SK-N-SH (cell line): ENCODE measurements around the gene WWC1. TPM values are rescaled to one million over a fixed set of nuclear protein-coding genes. Genes with fewer than 3 reads are reported as not detected.
A peak's percentile ranks its signal among the peaks of the same experiment; 100 is the strongest.

Experiments
- CTCF ChIA-PET: fragments of 300-600, 350-600 bp; formaldehyde crosslinking; extraction: SDS; loops from one replicate; lab custom pipeline; 2021; lab: Yijun Ruan, JAX
- POLR2A ChIA-PET: fragments of 350-600 bp; sonication (Branson Sonifier 250); formaldehyde crosslinking; extraction: SDS; loops from one replicate; lab custom pipeline; 2020; ENCODE audit warnings: antibody characterized with exemption, inconsistent platforms; lab: Yijun Ruan, JAX
- DNase-seq: peaks from one replicate; pipeline ENCODE4 v3.0.0; 2012
- H2AFZ ChIP-seq: fragments of 200-600 bp; sonication (generic); 2 replicates; pipeline ENCODE4 v1.8.1; 2016; ENCODE audit warnings: antibody characterized with exemption, mild to moderate bottlenecking, low read depth
- H3F3A ChIP-seq: fragments of 200-600 bp; sonication (generic); replicated peaks from 2 replicates; pipeline ENCODE3; 2016; ENCODE audit warnings: antibody characterized with exemption, mild to moderate bottlenecking; ENCODE audit not compliant: insufficient read depth
- H3K27ac ChIP-seq, 2 experiments: fragments of 200-500 bp in 1 of 2; fragments of 200-600 bp in 1 of 2; sonication (Bioruptor generic) in 1 of 2; sonication (generic), shearing (Covaris generic) in 1 of 2; 2 replicates each; pipeline versions ENCODE4 v1.5.1 to v1.6.1; 2014 to 2016; ENCODE audit warnings: low read depth in 2 of 2, inconsistent platforms in 1 of 2, low read length in 1 of 2, mild to moderate bottlenecking in 1 of 2, mixed read lengths in 1 of 2
- H3K27me3 ChIP-seq: fragments of 200-600 bp; sonication (generic), shearing (Covaris generic); 2 replicates; pipeline ENCODE4 v1.6.1; 2016; ENCODE audit warnings: mixed run types; ENCODE audit not compliant: insufficient read depth
- H3K36me3 ChIP-seq, 2 experiments: fragments of 200-500 bp in 1 of 2; fragments of 200-600 bp in 1 of 2; sonication (Bioruptor generic) in 1 of 2; sonication (generic) in 1 of 2; replicated peaks in 1 of 2; 2 replicates each; pipeline versions ENCODE3 to v1.5.1; 2014 to 2016; ENCODE audit warnings: low read length in 1 of 2, mild to moderate bottlenecking in 1 of 2; ENCODE audit not compliant: insufficient read depth in 2 of 2, control insufficient read depth in 1 of 2
- H3K4me1 ChIP-seq, 2 experiments: fragments of 200-500 bp in 1 of 2; fragments of 200-600 bp in 1 of 2; sonication (Bioruptor generic) in 1 of 2; sonication (generic), shearing (Covaris generic) in 1 of 2; 2 replicates each; pipeline versions ENCODE4 v1.5.1 to v1.6.1; 2014 to 2016; ENCODE audit warnings: low read depth in 1 of 2, low read length in 1 of 2, mixed run types in 1 of 2; ENCODE audit not compliant: insufficient read depth in 2 of 2, control insufficient read depth in 1 of 2
- H3K4me2 ChIP-seq: fragments of 200-600 bp; sonication (generic), shearing (Covaris generic); 2 replicates; pipeline ENCODE4 v1.6.1; 2017; ENCODE audit warnings: mixed run types
- H3K4me3 ChIP-seq, 2 experiments: fragments of 200-500 bp in 1 of 2; fragments of 200-600 bp in 1 of 2; sonication (Bioruptor generic) in 1 of 2; sonication (generic), shearing (Covaris generic) in 1 of 2; 2 replicates each; pipeline versions ENCODE4 v1.5.1 to v1.8.1; 2014 to 2016; ENCODE audit warnings: low read depth in 2 of 2, inconsistent platforms in 1 of 2, low read length in 1 of 2, mild to moderate bottlenecking in 1 of 2, mixed read lengths in 1 of 2, moderate library complexity in 1 of 2
- H3K79me2 ChIP-seq: fragments of 200-600 bp; sonication (generic); 2 replicates; pipeline ENCODE4 v1.8.1; 2017; ENCODE audit warnings: mild to moderate bottlenecking; ENCODE audit not compliant: insufficient read depth
- H3K9ac ChIP-seq: fragments of 200-600 bp; sonication (generic); 2 replicates; pipeline ENCODE4 v1.6.1; 2017; ENCODE audit warnings: mixed run types
- H3K9me2 ChIP-seq: fragments of 200-600 bp; sonication (generic); 2 replicates; pipeline ENCODE4 v1.6.1; 2017; ENCODE audit warnings: mixed run types
- H3K9me3 ChIP-seq: fragments of 200-600 bp; sonication (generic); 2 replicates; pipeline ENCODE4 v1.6.1; 2017; ENCODE audit warnings: mixed run types, mild to moderate bottlenecking, moderate library complexity
- H4K20me1 ChIP-seq: fragments of 200-600 bp; sonication (generic); 2 replicates; pipeline ENCODE4 v1.6.1; 2017; ENCODE audit warnings: mild to moderate bottlenecking, mixed run types; ENCODE audit not compliant: insufficient read depth
- CHD2 ChIP-seq: fragments of 150-350 bp; IDR thresholded peaks from 2 replicates; pipeline ENCODE4 v1.6.1; 2018; ENCODE audit warnings: low read length; ENCODE audit not compliant: partially characterized antibody
- EP300 ChIP-seq, 2 experiments: IDR thresholded peaks; 2 replicates each; pipeline versions ENCODE4 v1.4.0 to v1.6.1; 2012; ENCODE audit warnings: borderline replicate concordance in 1 of 2, low read depth in 1 of 2, low read length in 1 of 2
- FOXM1 ChIP-seq: IDR thresholded peaks from 2 replicates; pipeline ENCODE4 v1.4.0; 2012; ENCODE audit warnings: low read depth, mild to moderate bottlenecking
- GABPA ChIP-seq: IDR thresholded peaks from 2 replicates; pipeline ENCODE4 v1.4.0; 2012; ENCODE audit warnings: low read depth, mild to moderate bottlenecking
- JUND ChIP-seq: IDR thresholded peaks from 2 replicates; pipeline ENCODE4 v1.4.0; 2012
- NRF1 ChIP-seq: IDR thresholded peaks from 2 replicates; pipeline ENCODE4 v1.6.1; 2012; ENCODE audit warnings: low read depth, mild to moderate bottlenecking, low read length
- RFX5 ChIP-seq: IDR thresholded peaks from 2 replicates; pipeline ENCODE4 v1.6.1; 2012; ENCODE audit warnings: mild to moderate bottlenecking, improper control_type of control experiment, low read length
- SMC3 ChIP-seq: IDR thresholded peaks from 2 replicates; pipeline ENCODE4 v1.6.1; 2012; ENCODE audit warnings: low read depth, low read length, improper control_type of control experiment
- WGBS: methylation state at CpG from one replicate; pipeline ENCODE4 v1.1.6; 2017; ENCODE audit warnings: low lambda C conversion rate; 5-methylcytosine and 5-hydroxymethylcytosine counted together
- polyA plus RNA-seq, 3 experiments: library from polyadenylated mRNA; depleted of rRNA; stranded (reverse); fragments of >200 nt; gene quantifications; 2 replicates each; pipeline ENCODE4 v1.2.3, GENCODE V29; 2012
- TF ChIP-seq, protein P1 (sequence below): fragments of 200-600 bp; sonication (generic); IDR thresholded peaks from 2 replicates; pipeline ENCODE4 v1.6.1; 2017; ENCODE audit warnings: antibody characterized with exemption, mild to moderate bottlenecking, moderate library complexity
- TF ChIP-seq, protein P2 (sequence below): IDR thresholded peaks from 2 replicates; pipeline ENCODE4; 2012
- TF ChIP-seq, protein P3 (sequence below): fragments of 150-350 bp; IDR thresholded peaks from 2 replicates; pipeline ENCODE4 v1.6.1; 2016; ENCODE audit warnings: mild to moderate bottlenecking, low read depth, low read length

The WWC1 gene
- polyA plus RNA-seq, 1 of the 3 experiments (the other 2 are of a cell fraction) = 16.9 TPM

DNA sequence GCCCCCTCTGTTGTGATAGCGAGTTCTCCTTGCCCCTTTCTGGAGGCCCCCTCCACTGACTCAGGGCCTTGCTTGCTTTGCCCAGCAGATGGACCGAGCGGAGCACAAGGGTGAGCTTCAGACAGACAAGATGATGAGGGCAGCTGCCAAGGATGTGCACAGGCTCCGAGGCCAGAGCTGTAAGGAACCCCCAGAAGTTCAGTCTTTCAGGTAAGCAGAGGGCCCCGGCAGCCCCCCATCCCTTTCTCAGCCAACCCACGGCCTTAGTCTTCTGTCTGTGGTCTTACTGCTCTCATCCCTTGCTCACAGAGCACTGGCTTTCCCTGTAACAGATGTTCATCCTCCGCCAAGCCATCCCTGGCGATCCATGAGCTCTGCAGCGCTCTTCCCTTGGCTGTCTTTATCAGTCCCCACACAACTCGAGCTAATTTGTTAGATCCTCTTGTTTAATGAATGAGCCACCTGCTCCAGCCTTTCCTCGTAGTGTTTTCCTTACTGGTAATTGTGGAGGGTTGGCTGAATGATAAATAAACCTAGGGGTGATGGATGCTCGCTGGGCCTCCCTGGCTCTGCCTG is 176.4 kb downstream of the WWC1 start:
- POLR2A ChIA-PET = no interaction called here
- Histone ChIP-seq H2AFZ (no peak overlapping the region), H3K9ac (no peak overlapping the region), H3K9me2 (no peaks in the 10 kb centered on the region), H3K27ac (peak overlapping the region in 1 of 2 experiments; percentile 67; a peak in 1 of 4 replicates)
- DNase-seq = no peak
- TF ChIP-seq SMC3 (no peak), EP300 (IDR thresholded peaks at IDR 0.05; ENCODE audit: borderline replicate concordance in 1 of 2, low read depth in 1 of 2, low read length in 1 of 2) (no peak), GABPA (no peak)
- TF ChIP-seq, protein P1, sequence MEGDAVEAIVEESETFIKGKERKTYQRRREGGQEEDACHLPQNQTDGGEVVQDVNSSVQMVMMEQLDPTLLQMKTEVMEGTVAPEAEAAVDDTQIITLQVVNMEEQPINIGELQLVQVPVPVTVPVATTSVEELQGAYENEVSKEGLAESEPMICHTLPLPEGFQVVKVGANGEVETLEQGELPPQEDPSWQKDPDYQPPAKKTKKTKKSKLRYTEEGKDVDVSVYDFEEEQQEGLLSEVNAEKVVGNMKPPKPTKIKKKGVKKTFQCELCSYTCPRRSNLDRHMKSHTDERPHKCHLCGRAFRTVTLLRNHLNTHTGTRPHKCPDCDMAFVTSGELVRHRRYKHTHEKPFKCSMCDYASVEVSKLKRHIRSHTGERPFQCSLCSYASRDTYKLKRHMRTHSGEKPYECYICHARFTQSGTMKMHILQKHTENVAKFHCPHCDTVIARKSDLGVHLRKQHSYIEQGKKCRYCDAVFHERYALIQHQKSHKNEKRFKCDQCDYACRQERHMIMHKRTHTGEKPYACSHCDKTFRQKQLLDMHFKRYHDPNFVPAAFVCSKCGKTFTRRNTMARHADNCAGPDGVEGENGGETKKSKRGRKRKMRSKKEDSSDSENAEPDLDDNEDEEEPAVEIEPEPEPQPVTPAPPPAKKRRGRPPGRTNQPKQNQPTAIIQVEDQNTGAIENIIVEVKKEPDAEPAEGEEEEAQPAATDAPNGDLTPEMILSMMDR = no peak
- TF ChIP-seq, all 33 proteins: peak for 0
- H3K9me3 ChIP-seq = no peaks in the 10 kb centered on the region
- peaks cover 0 to 17% of the 10 kb centered on the region in 2 experiments for H3K36me3 ChIP-seq
- H4K20me1 ChIP-seq = no peaks in the 10 kb centered on the region
- H3K79me2 ChIP-seq = no peaks in the 10 kb centered on the region
- no peak overlapping the region for H3K4me3 ChIP-seq
- 90% methylated on average over 12 of the region's 12 CpGs for WGBS
- H3F3A ChIP-seq = peaks cover 8% of the 10 kb centered on the region
- H3K4me1 ChIP-seq = peaks cover 6 to 9% of the 10 kb centered on the region in 2 experiments
- no peaks in the 10 kb centered on the region for H3K27me3 ChIP-seq
- no peak overlapping the region for H3K4me2 ChIP-seq
- CTCF ChIA-PET = no interaction called here

DNA sequence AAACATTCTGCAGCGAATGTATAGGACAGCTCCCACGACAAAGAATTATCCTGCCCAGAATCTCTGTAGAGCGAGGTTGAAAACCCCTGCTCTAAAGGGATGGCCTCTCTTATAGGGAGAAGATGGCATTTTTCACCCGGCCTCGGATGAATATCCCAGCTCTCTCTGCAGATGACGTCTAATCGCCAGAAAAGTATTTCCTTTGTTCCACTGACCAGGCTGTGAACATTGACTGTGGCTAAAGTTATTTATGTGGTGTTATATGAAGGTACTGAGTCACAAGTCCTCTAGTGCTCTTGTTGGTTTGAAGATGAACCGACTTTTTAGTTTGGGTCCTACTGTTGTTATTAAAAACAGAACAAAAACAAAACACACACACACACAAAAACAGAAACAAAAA is 177.4 kb downstream of the WWC1 start:
- H3K27ac ChIP-seq = peak overlapping the region in 1 of 2 experiments; percentile 67; a peak in 2 of 4 replicates
- H3K4me3 ChIP-seq = no peak overlapping the region
- no peak overlapping the region; the same call in 1 of the 2 replicates for H2AFZ ChIP-seq
- no peak overlapping the region; the same call in 1 of the 2 replicates for H3K4me2 ChIP-seq
- TF ChIP-seq, protein P2, sequence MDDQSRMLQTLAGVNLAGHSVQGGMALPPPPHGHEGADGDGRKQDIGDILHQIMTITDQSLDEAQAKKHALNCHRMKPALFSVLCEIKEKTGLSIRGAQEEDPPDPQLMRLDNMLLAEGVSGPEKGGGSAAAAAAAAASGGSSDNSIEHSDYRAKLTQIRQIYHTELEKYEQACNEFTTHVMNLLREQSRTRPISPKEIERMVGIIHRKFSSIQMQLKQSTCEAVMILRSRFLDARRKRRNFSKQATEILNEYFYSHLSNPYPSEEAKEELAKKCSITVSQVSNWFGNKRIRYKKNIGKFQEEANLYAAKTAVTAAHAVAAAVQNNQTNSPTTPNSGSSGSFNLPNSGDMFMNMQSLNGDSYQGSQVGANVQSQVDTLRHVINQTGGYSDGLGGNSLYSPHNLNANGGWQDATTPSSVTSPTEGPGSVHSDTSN = peak; percentile 24; the same call in 1 of the 2 replicates
- TF ChIP-seq RFX5 = no peak
- TF ChIP-seq FOXM1 = no peak
- TF ChIP-seq, protein P3, sequence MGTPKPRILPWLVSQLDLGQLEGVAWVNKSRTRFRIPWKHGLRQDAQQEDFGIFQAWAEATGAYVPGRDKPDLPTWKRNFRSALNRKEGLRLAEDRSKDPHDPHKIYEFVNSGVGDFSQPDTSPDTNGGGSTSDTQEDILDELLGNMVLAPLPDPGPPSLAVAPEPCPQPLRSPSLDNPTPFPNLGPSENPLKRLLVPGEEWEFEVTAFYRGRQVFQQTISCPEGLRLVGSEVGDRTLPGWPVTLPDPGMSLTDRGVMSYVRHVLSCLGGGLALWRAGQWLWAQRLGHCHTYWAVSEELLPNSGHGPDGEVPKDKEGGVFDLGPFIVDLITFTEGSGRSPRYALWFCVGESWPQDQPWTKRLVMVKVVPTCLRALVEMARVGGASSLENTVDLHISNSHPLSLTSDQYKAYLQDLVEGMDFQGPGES = no peak
- TF ChIP-seq NRF1 = no peak
- 0 out of 2 replicates have a peak, but pooled peaks have one; percentile 6 for TF ChIP-seq JUND
- no peak for TF ChIP-seq SMC3
- TF ChIP-seq CHD2 = no peak
- no peaks in the 10 kb centered on the region for H4K20me1 ChIP-seq
- no peak for DNase-seq
- CTCF ChIA-PET = no interaction called here
- no peaks in the 10 kb centered on the region for H3K9me3 ChIP-seq
- peaks cover 9% of the 10 kb centered on the region in 2 experiments for H3K4me1 ChIP-seq
- H3K27me3 ChIP-seq = no peaks in the 10 kb centered on the region
- peaks cover 0 to 17% of the 10 kb centered on the region in 2 experiments for H3K36me3 ChIP-seq
- H3K9me2 ChIP-seq = no peaks in the 10 kb centered on the region
- H3K9ac ChIP-seq = peak overlapping the region; percentile 34; the same call in 1 of the 2 replicates
- 62% methylated on average over 8 of the region's 8 CpGs for WGBS
- no peaks in the 10 kb centered on the region for H3K79me2 ChIP-seq
- POLR2A ChIA-PET = no interaction called here
- H3F3A ChIP-seq = peaks cover 8% of the 10 kb centered on the region
